HG03025 (cell line): Measurements from ENCODE around the gene FRA10AC1.
"Not testable (repeated sequence)": the region's sequence is repeated elsewhere in the genome, so short reads cannot be mapped to it uniquely, and the experiment has no call there.

Experiments used
- ATAC-seq: cut with Tn5 transposase; IDR thresholded peaks from one replicate; pipeline ENCODE4 v1.9.1; 2021; ENCODE audit warnings: mild to moderate bottlenecking, moderate library complexity; ENCODE audit not compliant: unreplicated experiment, low FRiP score

Gene FRA10AC1

DNA sequence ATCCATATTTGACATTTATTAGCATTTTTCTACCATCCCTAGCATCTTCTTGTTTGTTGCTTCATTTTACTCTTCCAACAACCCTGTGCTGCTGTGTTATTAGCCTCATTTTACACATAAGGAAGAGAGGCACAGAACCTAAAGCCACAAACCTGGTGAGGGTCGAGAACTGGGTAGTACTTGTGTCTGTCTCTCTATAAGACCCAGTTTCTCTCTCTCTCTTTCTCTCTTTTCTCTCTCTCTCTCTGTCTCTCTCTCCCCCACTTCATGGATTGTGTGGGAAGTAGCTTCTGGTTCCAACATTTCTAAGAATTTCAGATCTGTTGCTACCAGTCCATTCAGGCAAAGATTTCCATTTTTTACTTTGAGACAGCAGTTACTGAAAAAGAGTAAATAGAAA, 1.4 kb upstream of the FRA10AC1 start:
- no peak for ATAC-seq

DNA sequence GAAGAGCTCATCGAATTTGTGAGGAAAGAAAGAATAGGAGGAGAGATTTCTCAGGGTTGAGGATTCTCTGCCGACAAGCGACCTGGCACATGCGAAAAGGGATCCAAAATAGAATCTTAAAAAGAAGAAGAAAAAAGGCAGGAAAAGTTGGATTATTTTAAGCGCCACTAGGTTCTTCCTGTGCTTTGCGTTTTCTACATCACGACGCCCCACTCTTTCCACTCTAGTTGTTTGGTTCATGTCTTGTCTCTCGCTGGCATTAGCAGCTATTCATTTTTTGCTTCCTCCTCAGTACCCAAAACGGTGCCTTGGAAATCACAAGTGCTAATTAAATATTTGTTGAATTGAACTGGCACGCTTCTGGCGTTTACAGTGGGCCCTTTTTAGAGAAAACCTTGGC, 674 bp upstream of the FRA10AC1 start:
- no peak for ATAC-seq

DNA sequence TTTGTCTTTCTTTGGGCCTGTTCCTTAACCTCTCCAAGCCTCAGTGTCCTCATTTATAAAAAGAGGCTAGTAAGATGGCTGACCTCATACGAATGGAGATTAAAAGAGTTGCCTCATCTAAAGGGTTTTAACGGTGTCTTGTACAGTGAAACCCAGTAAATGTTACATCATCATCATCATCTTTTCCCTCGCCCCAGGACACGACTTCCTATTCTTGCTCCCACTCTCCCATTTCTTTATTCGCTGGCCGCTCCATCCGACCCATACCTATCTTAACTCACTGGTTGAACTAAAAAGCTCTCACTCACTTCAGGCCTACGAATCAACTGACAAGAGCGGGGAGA, 554 bp downstream of the FRA10AC1 start:
- peak; percentile 15 for ATAC-seq

DNA sequence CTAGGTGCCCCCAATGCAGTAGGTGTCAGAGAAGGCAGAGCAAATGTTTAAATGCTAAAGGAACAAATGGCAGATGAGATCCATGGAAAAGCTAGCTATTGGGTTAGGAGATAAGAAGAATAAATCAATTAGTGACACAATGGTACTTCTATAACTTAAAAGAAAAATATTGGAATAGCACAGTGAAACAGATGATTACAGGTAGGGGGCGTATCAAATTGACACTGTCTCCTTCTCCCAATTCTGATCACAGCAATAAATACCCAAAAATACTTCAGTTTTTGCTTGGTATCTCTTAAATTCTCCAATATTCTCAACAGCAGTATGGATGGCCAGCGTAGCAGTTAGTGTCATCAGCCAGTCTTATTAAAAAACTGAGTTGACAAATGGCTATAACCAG, 5.2 kb downstream of the FRA10AC1 start:
- no peak for ATAC-seq

- ATAC-seq = not testable (repeated sequence)
These were observed 5.8 kb downstream of the FRA10AC1 start for GRCh38 chr10:93696582-93696981.

- ATAC-seq = no peak
These were observed 6.7 kb downstream of the FRA10AC1 start for GRCh38 chr10:93695740-93696139.

- no peak for ATAC-seq
These were observed 14.7 kb downstream of the FRA10AC1 start for GRCh38 chr10:93687737-93688136.

GRCh38 chr10:93680412-93681047, 21.9 kb downstream of the FRA10AC1 start:
- no peak for ATAC-seq

- ATAC-seq = no peak
These were observed 23.4 kb downstream of the FRA10AC1 start for GRCh38 chr10:93678805-93679587.

- no peak for ATAC-seq
These were observed 24.0 kb downstream of the FRA10AC1 start for GRCh38 chr10:93678386-93678785.

- ATAC-seq = no peak
These were observed 28.6 kb downstream of the FRA10AC1 start for GRCh38 chr10:93673791-93674190.

DNA sequence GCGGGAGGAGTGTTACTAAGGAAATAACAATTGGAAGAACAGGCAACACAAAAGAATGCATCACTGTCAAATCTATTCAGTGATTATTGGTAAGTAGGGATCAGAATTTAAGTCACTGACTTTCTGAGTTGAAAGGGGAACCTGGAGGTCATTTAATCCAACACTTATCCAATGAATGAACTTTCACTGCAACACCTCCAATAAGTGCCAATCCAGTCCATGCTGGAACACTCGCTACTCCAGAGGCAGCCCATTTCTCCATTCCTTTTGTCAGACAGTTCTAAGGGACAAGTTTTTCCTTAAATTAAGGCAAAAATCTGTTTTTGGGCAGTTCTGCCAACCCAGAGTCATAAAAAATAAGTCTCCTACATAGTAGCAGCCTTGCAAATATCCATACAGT, 29.5 kb downstream of the FRA10AC1 start:
- no peak for ATAC-seq

GRCh38 chr10:93672022-93672678, 30.2 kb downstream of the FRA10AC1 start:
- ATAC-seq = no peak

DNA sequence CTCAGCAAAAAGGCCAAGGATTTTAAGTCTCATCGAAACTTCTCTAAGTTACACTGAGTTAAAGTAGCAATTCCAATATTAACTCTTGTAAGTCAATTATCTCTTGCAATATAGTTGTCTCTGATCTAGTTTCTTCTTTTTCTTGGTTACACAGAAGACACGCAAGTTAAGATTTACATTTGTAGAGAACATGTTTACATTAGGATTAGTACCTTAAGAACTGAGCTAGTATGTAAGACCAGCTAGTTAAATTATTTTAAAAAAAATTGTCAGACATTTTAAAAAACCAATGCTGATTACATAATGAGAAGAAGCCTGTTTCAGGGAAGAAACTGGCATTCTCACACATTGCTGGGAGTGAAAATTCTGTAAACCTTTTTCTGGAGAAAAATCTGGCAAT, 31.4 kb downstream of the FRA10AC1 start:
- no peak for ATAC-seq

DNA sequence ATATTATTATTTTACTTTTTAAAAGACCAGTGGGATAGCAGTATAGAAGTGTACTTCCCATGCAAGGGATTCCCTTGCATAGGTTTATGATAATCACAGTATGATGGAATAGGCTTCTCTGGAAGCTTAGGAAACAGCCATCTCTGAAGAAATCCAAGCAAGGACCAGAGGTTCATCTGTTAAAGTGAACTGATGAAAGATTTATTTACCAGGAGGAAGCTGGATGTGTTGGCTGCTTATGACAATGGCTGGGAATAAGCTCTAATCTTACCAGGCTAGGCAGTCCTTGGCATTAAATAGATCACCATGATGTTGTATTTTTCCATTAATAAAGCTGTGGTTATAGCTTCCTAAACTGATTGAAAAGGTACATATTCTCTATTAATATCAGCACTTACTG, 32.0 kb downstream of the FRA10AC1 start:
- ATAC-seq = no peak

DNA sequence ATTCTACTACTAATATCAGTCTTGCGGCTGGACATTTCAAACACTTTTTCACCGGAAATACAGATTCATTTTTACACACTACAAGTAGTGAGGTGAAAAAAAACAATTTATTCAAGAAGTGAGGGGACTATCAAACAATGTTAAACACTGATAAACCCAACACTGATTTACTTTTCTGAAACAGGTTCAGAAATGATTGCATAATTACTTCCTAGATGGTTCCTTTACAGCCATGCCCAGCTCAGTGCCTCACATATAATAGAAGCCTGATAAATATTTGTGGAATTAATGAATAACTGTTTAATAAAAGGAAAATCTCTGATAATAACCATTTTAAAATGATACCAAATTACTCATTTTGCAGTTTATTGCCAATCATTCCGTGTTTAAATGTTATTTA, 34.6 kb downstream of the FRA10AC1 start:
- ATAC-seq = no peak

GRCh38 chr10:93666030-93666429, 36.4 kb downstream of the FRA10AC1 start:
- no peak for ATAC-seq

DNA sequence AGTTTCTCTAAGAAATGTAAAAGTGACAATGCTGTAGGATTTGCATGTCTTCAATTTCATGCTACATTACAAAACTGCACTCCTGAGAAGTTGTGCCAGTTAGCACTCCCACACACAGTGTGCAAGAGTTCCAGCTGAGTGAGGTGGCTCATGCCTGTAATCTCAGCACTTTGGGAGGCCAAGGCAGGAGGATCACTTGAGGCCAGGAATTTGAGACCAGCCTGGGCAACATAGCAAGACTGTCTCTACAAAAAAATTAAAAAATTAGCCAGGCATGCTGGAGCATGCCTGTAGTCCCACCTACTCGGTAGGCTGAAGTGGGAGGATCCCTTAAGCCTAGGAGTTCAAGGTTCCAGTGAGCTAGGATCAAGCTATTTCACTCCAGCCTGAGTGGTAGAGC, 44.6 kb downstream of the FRA10AC1 start:
- no peak for ATAC-seq

DNA sequence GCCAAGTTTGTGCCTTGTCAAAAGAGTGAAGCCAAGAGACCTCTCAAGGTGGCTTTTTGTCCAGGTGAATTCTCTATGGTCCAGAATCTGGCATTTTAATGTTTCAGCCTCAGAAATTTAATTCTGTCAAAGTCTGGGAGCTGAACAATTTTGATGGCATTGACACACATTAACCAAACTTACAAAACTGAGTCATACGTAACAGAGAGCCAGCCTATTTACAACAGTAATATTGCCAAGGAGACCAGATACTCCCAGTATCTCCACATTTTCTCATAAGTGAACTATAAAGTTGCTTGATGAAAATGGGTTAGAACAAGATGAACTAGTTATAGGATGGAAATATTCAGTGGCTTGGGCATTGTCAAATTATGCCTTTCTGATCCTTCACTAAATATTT, 46.2 kb downstream of the FRA10AC1 start:
- no peak for ATAC-seq

DNA sequence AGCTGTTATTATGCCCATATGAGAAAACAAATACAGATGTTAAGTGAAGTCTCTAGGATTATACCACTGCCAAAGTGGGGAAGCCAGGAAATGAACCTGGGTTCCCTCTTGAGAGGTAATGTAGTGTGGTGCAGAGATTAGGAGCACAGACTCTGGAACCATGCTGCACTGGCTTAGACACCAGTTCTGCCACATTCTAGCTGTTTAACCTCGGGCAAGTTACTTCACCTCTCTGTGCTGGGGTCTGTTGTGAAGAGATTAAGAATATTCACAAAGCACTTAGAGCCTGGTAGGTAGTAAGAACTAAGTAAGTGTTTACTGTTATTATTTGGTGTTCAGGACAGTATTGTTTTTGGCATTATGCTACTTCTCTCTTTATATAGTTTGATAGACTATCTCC, 48.2 kb downstream of the FRA10AC1 start:
- no peak for ATAC-seq

- ATAC-seq = no peak
These were observed 49.5 kb downstream of the FRA10AC1 start for GRCh38 chr10:93652857-93653256.

GRCh38 chr10:93639791-93640190, 62.6 kb downstream of the FRA10AC1 start:
- no peak for ATAC-seq
